ENCODE measurements around the gene ATP5PO. TPM values are rescaled to one million over a fixed set of nuclear protein-coding genes. Genes with fewer than 3 reads are reported as not detected.
"Not testable (repeated sequence)": the region's sequence is repeated elsewhere in the genome, so short reads cannot be mapped to it uniquely, and the experiment has no call there.

ATP5PO gene
- total RNA-seq, 2 experiments from 2014 or later, result 167 TPM

DNA sequence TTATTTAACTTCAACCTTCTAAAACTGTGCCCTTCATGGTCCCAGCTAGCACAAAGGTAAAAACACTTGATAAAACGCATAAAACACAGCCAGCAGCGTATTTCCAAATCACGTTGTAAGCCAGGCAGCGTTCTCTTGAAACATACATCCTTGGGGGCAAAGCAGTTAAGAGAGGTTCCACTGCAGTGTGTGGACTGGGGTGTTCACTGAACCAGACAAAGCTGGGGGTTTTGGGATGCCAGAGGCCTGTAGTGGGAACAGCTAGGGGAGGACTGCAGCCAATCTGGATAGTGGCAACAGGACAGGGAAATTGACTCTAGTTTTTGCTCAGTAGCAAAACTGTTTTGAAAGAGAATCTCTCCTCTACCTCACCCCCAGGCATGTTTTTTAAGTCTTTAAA, 21.5 kb upstream of the ATP5PO start:
- Mint-ChIP-seq H3K27me3 (no peaks in the 10 kb centered on the region), H3K4me3 (peak overlapping the region; percentile 55), H3K9me3 (peaks cover 3% of the 10 kb centered on the region), H3K36me3 (peaks cover 46% of the 10 kb centered on the region), H3K4me1 (peaks cover 52% of the 10 kb centered on the region), H3K27ac (peak overlapping the region; percentile 87)
- ATAC-seq (ENCODE audit: low read depth), result peak; percentile 23
- POLR2A ChIA-PET, result interaction anchor here (1.3 to 4.7 kb wide), 2 partner anchors 12 to 141 kb away, joined by 3 to 107 read pairs; no protein-coding TSS in a partner anchor
- no peak for DNase-seq

DNA sequence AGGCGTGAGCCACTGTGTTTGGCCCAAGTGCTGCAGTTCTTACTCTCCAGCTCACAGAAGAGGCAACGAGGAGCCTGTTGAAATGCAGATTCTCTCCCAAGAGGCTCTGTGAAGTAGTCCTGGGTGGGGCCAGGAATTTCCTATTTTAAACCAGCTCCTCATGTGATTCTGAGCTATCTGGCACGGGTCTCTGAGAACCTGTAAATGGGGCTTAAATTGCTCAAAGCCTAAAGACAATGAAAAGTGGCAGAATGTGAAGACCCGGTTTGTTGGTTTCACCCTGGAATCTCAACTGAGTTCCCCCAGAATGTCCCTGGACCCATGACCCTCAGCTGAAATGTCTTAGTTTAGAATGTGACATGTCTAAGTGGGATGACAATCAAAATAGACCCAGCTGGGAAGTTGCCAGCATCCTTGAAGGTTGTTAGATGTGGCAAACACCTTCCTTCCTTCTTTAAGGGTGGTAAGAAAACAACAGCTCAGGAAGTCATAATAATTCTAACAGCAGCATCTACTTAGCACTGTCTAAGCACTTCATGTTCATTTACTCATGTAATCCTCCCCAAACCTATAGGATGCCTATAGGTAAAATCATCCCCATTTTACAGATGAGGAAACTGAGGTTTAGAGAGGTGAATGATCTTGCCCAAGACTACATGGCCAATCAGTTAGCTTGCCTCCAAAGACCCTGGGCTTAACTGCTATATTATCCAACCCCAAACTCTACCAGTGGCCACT, 20.9 kb upstream of the ATP5PO start:
- ATAC-seq (ENCODE audit: low read depth) (peak; percentile 70), DNase-seq (no peak)
- peaks cover 46% of the 10 kb centered on the region for H3K36me3 Mint-ChIP-seq
- peaks cover 3% of the 10 kb centered on the region for H3K9me3 Mint-ChIP-seq
- H3K4me3 Mint-ChIP-seq, result peak overlapping the region; percentile 55
- H3K27ac Mint-ChIP-seq, result peak overlapping the region; percentile 87
- H3K27me3 Mint-ChIP-seq, result no peaks in the 10 kb centered on the region
- H3K4me1 Mint-ChIP-seq, result peaks cover 52% of the 10 kb centered on the region
- POLR2A ChIA-PET, result interaction anchor here (0.7 to 4.7 kb wide), 4 partner anchors 12 to 142 kb away, joined by 3 to 107 read pairs (median 5); partner anchors contain the start of genes MRPS6 and SLC5A3

DNA sequence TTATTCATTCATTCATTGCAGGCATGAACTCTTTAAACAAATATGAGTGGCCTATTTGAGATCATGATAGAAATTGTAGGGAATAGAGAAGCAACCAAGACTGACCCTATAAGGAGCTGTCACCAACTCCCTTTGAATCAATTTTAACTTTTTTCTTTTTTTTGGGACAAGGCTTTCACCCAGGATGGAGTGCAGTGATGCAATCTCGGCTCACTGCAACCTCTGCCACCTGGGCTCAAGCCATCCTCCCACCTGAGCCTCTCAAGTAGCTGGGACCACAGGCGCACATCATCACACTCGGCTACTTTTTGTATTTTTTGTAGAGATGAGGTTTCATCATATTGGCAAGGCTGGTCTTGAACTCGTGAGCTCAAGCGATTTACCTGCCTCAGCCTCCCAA, 17.1 kb upstream of the ATP5PO start:
- no peaks in the 10 kb centered on the region for H3K9me3 Mint-ChIP-seq
- POLR2A ChIA-PET, result interaction anchor here (0.8 to 4.8 kb wide), 3 partner anchors 11 to 142 kb away, joined by 3 to 121 read pairs (median 8); no protein-coding TSS in a partner anchor
- H3K27me3 Mint-ChIP-seq, result no peaks in the 10 kb centered on the region
- no peak for ATAC-seq (ENCODE audit: low read depth)
- peaks cover 39% of the 10 kb centered on the region for H3K4me1 Mint-ChIP-seq
- peaks cover 16% of the 10 kb centered on the region for H3K36me3 Mint-ChIP-seq
- H3K4me3 Mint-ChIP-seq, result peak overlapping the region; percentile 97
- DNase-seq, result no peak
- peak overlapping the region; percentile 99 for H3K27ac Mint-ChIP-seq

DNA sequence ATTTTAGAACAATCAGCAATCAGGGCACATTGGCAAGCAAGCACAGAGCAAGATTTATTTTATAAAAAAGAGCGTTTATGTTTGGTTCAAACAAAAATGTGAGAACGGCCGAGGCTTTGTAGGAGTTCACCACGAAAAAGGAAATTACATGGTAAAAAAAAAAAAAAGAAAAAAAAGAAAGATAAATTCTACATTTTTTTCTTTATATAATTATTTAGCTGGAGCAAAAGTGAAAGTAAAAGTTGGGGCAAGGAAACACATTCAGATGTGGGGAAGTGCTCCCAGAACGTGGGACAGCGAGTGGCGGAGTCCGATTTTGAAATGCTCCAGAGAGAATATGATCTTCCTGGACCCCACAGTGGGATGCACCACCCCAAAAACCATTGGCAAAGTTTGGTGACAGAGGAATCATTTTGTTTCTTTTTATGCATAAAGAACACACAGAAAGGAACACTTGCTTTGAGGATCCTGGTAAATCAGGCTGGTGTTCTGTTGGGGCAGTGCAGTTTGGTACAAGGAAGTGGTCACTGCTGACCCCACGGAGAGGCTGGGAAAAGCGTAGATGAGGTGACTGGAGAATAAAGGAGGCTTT, 16.3 kb upstream of the ATP5PO start:
- ATAC-seq (ENCODE audit: low read depth) (no peak), DNase-seq (no peak)
- peak overlapping the region; percentile 97 for H3K4me3 Mint-ChIP-seq
- no peaks in the 10 kb centered on the region for H3K27me3 Mint-ChIP-seq
- peak overlapping the region; percentile 99 for H3K27ac Mint-ChIP-seq
- H3K4me1 Mint-ChIP-seq, result peaks cover 34% of the 10 kb centered on the region
- peaks cover 15% of the 10 kb centered on the region for H3K36me3 Mint-ChIP-seq
- H3K9me3 Mint-ChIP-seq, result no peaks in the 10 kb centered on the region
- POLR2A ChIA-PET, result interaction anchor here (0.6 to 4.8 kb wide), 18 partner anchors 11 to 266 kb away, joined by 3 to 121 read pairs (median 4); partner anchors contain the start of genes MRPS6 and SLC5A3

DNA sequence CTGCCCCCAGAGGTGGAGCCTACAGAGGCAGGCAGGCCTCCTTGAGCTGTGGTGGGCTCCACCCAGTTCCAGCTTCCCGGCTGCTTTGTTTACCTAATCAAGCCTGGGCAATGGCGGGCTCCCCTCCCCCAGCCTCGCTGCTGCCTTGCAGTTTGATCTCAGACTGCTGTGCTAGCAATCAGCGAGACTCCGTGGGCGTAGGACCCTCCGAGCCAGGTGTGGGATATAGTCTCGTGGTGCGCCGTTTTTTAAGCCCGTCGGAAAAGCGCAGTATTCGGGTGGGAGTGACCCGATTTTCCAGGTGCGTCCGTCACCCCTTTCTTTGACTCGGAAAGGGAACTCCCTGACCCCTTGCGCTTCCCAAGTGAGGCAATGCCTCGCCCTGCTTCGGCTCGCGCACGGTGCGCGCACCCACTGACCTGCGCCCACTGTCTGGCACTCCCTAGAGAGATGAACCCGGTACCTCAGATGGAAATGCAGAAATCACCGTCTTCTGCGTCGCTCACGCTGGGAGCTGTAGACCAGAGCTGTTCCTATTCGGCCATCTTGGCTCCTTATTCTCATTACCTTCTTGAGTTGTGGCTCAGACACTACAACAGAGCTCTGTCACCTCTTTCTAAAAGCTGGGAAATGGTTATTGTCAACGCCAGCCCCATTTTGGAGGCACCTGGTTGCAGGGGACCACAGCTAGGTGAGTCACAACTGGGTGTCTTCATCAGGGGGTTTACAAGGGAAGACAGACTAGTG, 15.6 kb upstream of the ATP5PO start:
- not testable (repeated sequence) for H3K27me3 Mint-ChIP-seq, H3K9me3 Mint-ChIP-seq
- POLR2A ChIA-PET, result interaction anchor here (0.6 to 4.8 kb wide), 13 partner anchors 15 to 267 kb away, joined by 3 to 121 read pairs (median 4); partner anchors contain the start of genes MRPS6 and SLC5A3
- Mint-ChIP-seq H3K4me1 (peaks cover 28% of the 10 kb centered on the region), H3K27ac (peak overlapping the region; percentile 99), H3K4me3 (peak overlapping the region; percentile 97), H3K36me3 (peaks cover 15% of the 10 kb centered on the region)
- peak; percentile 58 for DNase-seq
- peak; percentile 91 for ATAC-seq (ENCODE audit: low read depth)

DNA sequence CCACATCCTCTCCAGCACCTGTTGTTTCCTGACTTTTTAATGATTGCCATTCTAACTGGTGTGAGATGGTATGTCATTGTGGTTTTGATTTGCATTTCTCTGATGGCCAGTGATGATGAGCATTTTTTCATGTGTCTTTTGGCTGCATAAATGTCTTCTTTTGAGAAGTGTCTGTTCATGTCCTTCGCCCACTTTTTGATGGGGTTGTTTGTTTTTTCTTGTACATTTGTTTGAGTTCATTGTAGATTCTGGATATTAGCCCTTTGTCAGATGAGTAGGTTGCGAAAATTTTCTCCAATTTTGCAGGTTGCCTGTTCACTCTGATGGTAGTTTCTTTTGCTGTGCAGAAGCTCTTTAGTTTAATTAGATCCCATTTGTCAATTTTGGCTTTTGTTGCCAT, 10.6 kb upstream of the ATP5PO start:
- H3K27me3 Mint-ChIP-seq; DNase-seq; H3K4me1 Mint-ChIP-seq; H3K4me3 Mint-ChIP-seq; H3K36me3 Mint-ChIP-seq; POLR2A ChIA-PET; H3K27ac Mint-ChIP-seq; H3K9me3 Mint-ChIP-seq; ATAC-seq (ENCODE audit: low read depth): not testable (repeated sequence)

DNA sequence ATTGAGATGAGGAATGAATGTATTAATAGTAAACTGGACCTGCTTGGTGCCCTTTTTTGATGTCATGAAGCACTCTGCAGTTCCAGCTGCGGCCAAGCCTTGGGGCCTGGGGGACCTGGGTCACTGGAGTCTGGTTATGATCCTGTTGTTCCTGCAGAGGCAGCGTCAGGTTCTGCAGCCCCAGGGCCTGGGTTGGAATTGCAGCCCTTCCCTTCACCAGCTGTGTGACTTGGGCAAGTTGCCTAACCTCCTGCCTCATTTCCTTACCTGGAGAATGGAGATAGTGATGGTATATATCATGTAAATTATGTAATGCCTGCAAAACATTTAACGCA, 9.1 kb upstream of the ATP5PO start:
- Mint-ChIP-seq H3K4me1 (peaks cover 11% of the 10 kb centered on the region), H3K9me3 (no peaks in the 10 kb centered on the region), H3K27ac (no peak overlapping the region), H3K27me3 (peaks cover 4% of the 10 kb centered on the region), H3K4me3 (no peak overlapping the region), H3K36me3 (no peaks in the 10 kb centered on the region)
- no peak for DNase-seq
- POLR2A ChIA-PET, result interaction anchor here (0.6 to 3.6 kb wide), 7 partner anchors 10 to 426 kb away, joined by 3 to 22 read pairs (median 3); partner anchors contain the start of genes ATP5PO, MRPS6 and SLC5A3
- ATAC-seq (ENCODE audit: low read depth), result no peak

DNA sequence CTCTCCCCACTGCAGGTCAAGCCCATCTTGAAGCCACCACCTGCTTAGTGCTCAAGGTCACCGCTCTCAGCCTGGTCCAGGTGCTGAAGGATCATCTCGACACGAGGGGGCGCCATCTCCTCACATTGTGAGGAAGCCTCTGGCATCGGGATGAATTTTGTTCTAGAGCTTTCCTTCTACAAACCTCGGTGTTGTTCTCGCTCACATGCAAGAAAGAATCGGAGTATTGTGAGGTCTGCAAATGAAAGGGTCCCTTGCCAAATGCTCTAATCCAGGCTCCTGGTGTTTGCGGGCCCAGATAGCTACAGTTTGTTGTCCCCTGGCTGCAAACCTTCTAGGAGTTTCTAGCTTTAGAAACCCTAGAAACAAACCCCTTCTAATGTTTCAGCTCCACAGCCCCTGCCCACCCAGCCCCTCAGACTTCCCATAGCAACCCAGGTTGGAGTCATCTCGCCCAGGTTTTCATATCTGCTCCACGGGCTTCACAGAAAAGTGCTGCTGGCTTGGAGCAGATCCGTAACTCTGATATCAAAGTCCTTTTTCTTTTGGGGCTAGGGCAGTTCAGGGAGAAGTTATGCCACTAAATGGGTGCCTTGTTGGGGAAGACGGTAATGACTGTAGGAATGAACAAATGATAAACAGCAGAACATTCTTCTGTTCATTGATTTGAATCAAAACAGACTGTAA, 8.6 kb upstream of the ATP5PO start:
- Mint-ChIP-seq H3K36me3 (no peaks in the 10 kb centered on the region), H3K27me3 (peaks cover 4% of the 10 kb centered on the region), H3K9me3 (no peaks in the 10 kb centered on the region), H3K27ac (no peak overlapping the region), H3K4me1 (peaks cover 11% of the 10 kb centered on the region), H3K4me3 (no peak overlapping the region)
- POLR2A ChIA-PET, result interaction anchor here (0.8 to 3.6 kb wide), 8 partner anchors 9 to 426 kb away, joined by 3 to 22 read pairs (median 4); partner anchors contain the start of genes ATP5PO, MRPS6 and SLC5A3
- peak; percentile 92 for DNase-seq
- peak; percentile 94 for ATAC-seq (ENCODE audit: low read depth)

DNA sequence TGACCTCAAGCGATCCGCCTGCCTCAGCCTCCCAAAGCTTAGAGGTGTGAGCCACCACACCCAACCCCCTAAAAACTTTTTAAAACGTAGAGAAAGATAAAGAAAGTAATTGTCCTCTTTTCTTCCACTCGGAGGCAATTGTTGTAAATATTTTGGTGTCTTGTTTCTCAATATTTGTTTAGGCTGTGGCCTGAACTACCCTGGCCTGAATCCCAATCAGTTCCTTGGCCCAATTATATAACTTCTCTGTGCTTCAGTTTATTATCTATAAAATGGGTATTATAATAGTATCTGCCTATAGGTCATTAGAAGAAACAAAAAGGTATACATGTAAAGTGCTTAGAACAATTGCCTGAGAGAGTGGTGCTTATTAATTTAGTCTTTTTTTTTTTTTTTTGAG, 1.8 kb upstream of the ATP5PO start:
- Mint-ChIP-seq H3K27me3 (peaks cover 2% of the 10 kb centered on the region), H3K9me3 (no peaks in the 10 kb centered on the region), H3K4me3 (no peak overlapping the region), H3K27ac (no peak overlapping the region), H3K36me3 (peaks cover 3% of the 10 kb centered on the region), H3K4me1 (peaks cover 22% of the 10 kb centered on the region)
- DNase-seq (no peak), ATAC-seq (ENCODE audit: low read depth) (no peak)
- POLR2A ChIA-PET, result interaction anchor here (0.7 kb wide), 2 partner anchors 282 to 398 kb away, joined by 3 read pairs; no protein-coding TSS in a partner anchor

DNA sequence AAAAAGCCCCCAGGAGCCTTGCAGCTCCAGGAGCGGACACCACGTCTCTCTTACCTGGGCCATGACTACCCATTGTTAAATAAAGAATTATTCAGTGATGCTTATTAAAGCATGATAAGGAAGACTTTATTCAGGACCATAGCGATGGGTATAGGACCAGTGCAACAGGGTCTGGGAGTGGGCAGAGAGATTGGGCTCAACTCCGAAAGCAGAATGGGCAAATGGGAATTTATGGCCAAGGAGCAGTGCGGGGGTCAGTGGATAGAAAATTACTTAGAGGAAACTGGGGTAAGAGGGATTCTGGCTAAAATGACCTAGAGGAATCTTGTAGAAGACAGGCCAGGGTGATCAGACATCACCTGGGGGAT, 580 bp upstream of the ATP5PO start:
- Mint-ChIP-seq H3K4me1 (peaks cover 25% of the 10 kb centered on the region), H3K27ac (peak overlapping the region; percentile 94), H3K4me3 (peak overlapping the region; percentile 91), H3K36me3 (peaks cover 5% of the 10 kb centered on the region), H3K27me3 (no peaks in the 10 kb centered on the region), H3K9me3 (no peaks in the 10 kb centered on the region)
- DNase-seq, result no peak
- POLR2A ChIA-PET, result no interaction called here
- ATAC-seq (ENCODE audit: low read depth), result no peak

DNA sequence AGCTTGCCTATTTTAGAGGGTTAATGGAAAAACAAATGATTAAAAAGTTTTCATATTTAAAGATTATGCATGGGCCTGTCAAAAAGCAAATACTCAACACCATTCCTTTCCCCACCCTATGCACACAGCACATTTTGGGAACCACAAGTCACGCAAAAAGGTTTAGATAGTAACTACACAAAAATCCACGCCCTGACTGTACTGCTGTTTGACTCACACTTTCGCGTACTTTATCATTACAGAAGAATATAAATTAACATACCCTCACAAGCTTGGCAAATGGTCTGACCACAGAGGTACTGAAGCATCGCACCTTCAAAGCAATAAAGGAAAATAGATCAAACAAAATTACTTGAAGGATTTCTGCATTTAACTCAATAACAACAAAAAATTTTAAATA, 1.4 kb downstream of the ATP5PO start:
- Mint-ChIP-seq H3K4me1 (peaks cover 32% of the 10 kb centered on the region), H3K4me3 (peak overlapping the region; percentile 91), H3K27me3 (no peaks in the 10 kb centered on the region), H3K9me3 (no peaks in the 10 kb centered on the region), H3K36me3 (peaks cover 14% of the 10 kb centered on the region), H3K27ac (peak overlapping the region; percentile 44)
- DNase-seq, result no peak
- no peak for ATAC-seq (ENCODE audit: low read depth)
- POLR2A ChIA-PET, result no interaction called here

DNA sequence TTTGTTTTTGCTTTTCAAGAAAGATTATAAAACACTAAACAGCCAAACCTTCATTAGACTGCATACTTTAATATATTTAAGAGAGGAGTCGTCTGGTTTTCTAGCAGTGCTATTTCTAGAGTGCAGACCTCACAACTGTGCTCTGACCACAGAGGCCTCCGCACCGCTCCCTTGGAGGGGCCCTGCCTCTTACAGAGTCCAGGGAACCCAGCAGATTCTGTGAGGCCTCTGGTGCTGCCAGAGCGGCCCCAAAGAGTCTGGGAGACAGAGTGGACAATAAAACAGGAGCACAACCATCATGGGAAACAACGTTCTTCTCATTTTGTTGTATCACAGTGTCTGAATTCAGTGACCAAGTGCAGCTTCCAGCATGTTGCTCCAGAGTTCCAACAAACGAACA, 5.8 kb downstream of the ATP5PO start:
- H3K9me3 Mint-ChIP-seq, result no peaks in the 10 kb centered on the region
- H3K27ac Mint-ChIP-seq, result no peak overlapping the region
- peaks cover 25% of the 10 kb centered on the region for H3K4me1 Mint-ChIP-seq
- no peak overlapping the region for H3K4me3 Mint-ChIP-seq
- POLR2A ChIA-PET, result no interaction called here
- DNase-seq (no peak), ATAC-seq (ENCODE audit: low read depth) (no peak)
- H3K36me3 Mint-ChIP-seq, result peaks cover 30% of the 10 kb centered on the region
- H3K27me3 Mint-ChIP-seq, result no peaks in the 10 kb centered on the region

DNA sequence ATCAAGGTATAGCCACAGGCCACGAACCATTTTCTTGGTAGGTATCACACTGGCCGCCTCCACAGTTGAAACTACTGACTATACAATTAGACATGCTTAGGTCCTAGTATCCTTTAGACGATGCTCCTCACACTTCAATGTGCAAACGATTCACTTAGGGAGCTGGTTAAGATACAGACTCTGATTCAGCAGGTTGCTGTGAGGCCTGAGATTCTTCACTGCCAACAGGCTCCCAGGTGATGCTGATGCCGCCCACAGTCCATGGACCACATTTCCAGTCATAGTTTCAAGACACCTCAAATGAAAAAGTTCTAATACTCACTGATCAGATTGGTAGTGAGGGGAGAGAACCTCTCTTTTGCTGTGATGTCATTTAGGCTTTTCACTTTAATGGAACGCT, 6.8 kb downstream of the ATP5PO start:
- no peak for ATAC-seq (ENCODE audit: low read depth)
- DNase-seq, result no peak
- Mint-ChIP-seq H3K27me3 (no peaks in the 10 kb centered on the region), H3K9me3 (no peaks in the 10 kb centered on the region), H3K4me1 (peaks cover 18% of the 10 kb centered on the region), H3K36me3 (peaks cover 34% of the 10 kb centered on the region), H3K4me3 (no peak overlapping the region), H3K27ac (no peak overlapping the region)
- POLR2A ChIA-PET, result interaction anchor here (1.0 kb wide), 1 partner anchor 41 kb away, joined by 3 read pairs; no protein-coding TSS in a partner anchor
